Chondrocyte (in vitro differentiated cells): ENCODE measurements around the gene VEZT. TPM values are rescaled to one million over a fixed set of nuclear protein-coding genes. Genes with fewer than 3 reads are reported as not detected.
"Not testable (repeated sequence)": the region's sequence is repeated elsewhere in the genome, so short reads cannot be mapped to it uniquely, and the experiment has no call there.

Source experiments
- DNase-seq: peaks from one replicate; pipeline ENCODE4 v3.0.0; 2021; ENCODE audit warnings: mixed read lengths, low spot score
- H3K27ac Mint-ChIP-seq: one replicate; pipeline ENCODE4 v1.8.0; 2021; ENCODE audit warnings: mild to moderate bottlenecking, moderate library complexity, mixed read lengths; ENCODE audit not compliant: unreplicated experiment
- H3K27me3 Mint-ChIP-seq: 2 replicates; pipeline ENCODE4 v1.8.0; 2021; ENCODE audit warnings: low read depth, mixed read lengths
- H3K36me3 Mint-ChIP-seq: 2 replicates; pipeline ENCODE4 v1.8.0; 2021; ENCODE audit warnings: low read depth, mixed read lengths
- H3K4me1 Mint-ChIP-seq: 2 replicates; pipeline ENCODE4 v1.8.0; 2021; ENCODE audit warnings: low read depth, mild to moderate bottlenecking, mixed read lengths
- H3K4me3 Mint-ChIP-seq: one replicate; pipeline ENCODE4 v1.8.0; 2021; ENCODE audit warnings: mild to moderate bottlenecking, moderate library complexity, mixed read lengths; ENCODE audit not compliant: unreplicated experiment
- H3K9me3 Mint-ChIP-seq: 2 replicates; pipeline ENCODE4 v1.8.0; 2021; ENCODE audit warnings: low read depth, mixed read lengths
- total RNA-seq: library from RNA; stranded (reverse); gene quantifications from 3 replicates; pipeline ENCODE4 v1.2.1, GENCODE V29; 2021
- TF ChIP-seq, protein P1 (sequence below): fragments of 200-600 bp; sonication (generic); IDR thresholded peaks from 2 replicates; pipeline ENCODE4 v1.5.0; 2021; ENCODE audit warnings: antibody characterized with exemption, mild to moderate bottlenecking, moderate library complexity

The VEZT gene
- total RNA-seq, 1 donor from 2014 or later = 74.7 TPM

DNA sequence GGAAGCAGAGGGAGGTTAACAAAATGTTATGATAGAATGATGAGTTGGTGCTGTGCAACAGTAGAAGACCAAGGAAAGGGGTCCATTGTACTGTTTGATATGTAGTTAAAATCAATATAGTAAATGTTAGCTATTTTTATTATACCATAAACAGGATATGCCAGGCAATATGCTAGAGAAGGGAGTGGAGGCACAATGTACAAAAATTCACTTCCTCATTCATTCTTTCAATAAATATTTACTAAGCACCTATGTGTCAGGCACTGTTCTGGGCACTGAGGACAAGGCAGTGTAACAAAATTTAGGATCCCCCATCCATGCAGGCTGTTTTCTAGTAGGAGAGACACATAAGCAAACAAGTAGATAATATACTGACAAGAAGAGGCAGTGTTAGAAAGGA is 25.3 kb upstream of the VEZT start:
- TF ChIP-seq, protein P1, sequence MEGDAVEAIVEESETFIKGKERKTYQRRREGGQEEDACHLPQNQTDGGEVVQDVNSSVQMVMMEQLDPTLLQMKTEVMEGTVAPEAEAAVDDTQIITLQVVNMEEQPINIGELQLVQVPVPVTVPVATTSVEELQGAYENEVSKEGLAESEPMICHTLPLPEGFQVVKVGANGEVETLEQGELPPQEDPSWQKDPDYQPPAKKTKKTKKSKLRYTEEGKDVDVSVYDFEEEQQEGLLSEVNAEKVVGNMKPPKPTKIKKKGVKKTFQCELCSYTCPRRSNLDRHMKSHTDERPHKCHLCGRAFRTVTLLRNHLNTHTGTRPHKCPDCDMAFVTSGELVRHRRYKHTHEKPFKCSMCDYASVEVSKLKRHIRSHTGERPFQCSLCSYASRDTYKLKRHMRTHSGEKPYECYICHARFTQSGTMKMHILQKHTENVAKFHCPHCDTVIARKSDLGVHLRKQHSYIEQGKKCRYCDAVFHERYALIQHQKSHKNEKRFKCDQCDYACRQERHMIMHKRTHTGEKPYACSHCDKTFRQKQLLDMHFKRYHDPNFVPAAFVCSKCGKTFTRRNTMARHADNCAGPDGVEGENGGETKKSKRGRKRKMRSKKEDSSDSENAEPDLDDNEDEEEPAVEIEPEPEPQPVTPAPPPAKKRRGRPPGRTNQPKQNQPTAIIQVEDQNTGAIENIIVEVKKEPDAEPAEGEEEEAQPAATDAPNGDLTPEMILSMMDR = no peak
- Mint-ChIP-seq H3K9me3 (no peaks in the 10 kb centered on the region), H3K27me3 (no peaks in the 10 kb centered on the region), H3K36me3 (no peaks in the 10 kb centered on the region), H3K4me1 (no peaks in the 10 kb centered on the region), H3K4me3 (no peak overlapping the region), H3K27ac (no peak overlapping the region)
- no peak for DNase-seq

DNA sequence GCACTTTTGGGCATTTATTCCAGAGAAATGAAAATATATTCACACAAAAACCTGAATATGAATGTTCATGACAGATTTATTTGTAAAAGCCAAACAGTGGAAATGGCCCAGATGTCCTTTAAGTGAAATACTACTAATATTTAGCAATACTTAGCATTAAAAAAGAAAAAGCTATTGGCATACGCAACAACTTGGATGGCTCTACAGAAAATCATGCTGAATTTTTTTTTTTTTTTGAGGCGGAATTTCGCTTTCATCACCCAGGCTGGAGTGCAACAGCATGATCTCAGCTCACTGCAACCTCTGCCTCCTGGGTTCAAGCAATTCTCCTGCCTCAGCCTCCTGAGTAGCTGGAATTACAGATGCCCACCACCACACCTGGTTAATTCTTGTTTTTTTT is 24.5 kb upstream of the VEZT start:
- no peaks in the 10 kb centered on the region for H3K36me3 Mint-ChIP-seq
- H3K9me3 Mint-ChIP-seq = no peaks in the 10 kb centered on the region
- H3K27ac Mint-ChIP-seq = no peak overlapping the region
- TF ChIP-seq, protein P1 = no peak
- H3K4me1 Mint-ChIP-seq = no peaks in the 10 kb centered on the region
- H3K4me3 Mint-ChIP-seq = no peak overlapping the region
- H3K27me3 Mint-ChIP-seq = no peaks in the 10 kb centered on the region
- DNase-seq = no peak

DNA sequence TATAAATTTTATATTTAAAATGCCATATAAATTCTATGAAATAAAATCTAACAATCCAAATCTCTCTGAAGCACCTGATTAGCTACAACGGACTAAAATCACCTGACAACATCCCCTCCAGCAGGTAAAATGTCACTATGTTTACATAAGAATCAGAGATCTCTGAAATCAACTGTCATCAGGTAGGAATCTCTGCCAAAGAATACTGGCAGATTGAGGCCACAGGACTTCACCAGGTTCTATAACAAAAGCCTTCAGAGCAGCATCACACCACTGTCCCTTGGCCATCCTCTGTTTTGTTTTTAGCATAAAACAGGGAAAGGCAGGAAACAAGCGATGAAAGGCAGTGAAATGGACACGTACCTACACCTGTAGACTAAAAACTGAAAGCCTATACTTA is 22.5 kb upstream of the VEZT start:
- Mint-ChIP-seq H3K4me1 (peaks cover 5% of the 10 kb centered on the region), H3K27ac (no peak overlapping the region), H3K4me3 (no peak overlapping the region), H3K36me3 (no peaks in the 10 kb centered on the region), H3K27me3 (no peaks in the 10 kb centered on the region), H3K9me3 (no peaks in the 10 kb centered on the region)
- TF ChIP-seq, protein P1 = no peak
- DNase-seq = no peak

DNA sequence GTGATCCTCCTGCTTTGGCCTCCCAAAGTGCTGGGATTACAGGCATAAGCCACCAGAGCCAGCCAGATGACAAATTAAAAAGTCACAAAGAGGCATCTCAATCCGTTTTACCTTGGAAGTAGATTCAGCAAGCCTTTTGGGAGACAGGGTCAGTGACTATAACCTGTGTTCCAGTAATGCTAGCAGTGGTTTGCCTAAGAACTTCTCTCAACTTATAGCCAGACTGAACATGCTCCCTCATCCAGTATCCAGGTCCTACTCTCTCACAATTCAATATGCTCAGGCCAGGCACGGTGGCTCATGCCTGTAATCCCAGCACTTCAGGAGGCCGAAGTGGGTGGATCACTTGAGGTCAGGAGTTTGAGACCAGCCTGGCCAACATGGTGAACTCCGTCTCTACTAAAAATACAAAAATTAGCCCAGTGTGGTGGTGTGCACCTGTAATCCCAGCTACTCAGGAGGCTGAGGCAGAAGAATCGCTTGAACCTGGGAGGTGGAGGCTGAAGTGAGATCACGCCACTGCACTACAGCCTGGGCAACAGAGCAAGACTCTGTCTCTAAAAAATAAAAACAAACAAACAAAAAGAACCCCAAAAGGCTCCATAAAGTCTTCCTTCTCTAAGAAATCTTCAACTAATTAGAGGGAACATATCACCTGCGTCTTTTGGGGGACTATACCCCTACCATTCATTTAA is 20.6 kb upstream of the VEZT start:
- H3K9me3 Mint-ChIP-seq, H3K27ac Mint-ChIP-seq, H3K4me3 Mint-ChIP-seq, DNase-seq, H3K27me3 Mint-ChIP-seq, H3K36me3 Mint-ChIP-seq: not testable (repeated sequence)
- peaks cover 24% of the 10 kb centered on the region for H3K4me1 Mint-ChIP-seq

DNA sequence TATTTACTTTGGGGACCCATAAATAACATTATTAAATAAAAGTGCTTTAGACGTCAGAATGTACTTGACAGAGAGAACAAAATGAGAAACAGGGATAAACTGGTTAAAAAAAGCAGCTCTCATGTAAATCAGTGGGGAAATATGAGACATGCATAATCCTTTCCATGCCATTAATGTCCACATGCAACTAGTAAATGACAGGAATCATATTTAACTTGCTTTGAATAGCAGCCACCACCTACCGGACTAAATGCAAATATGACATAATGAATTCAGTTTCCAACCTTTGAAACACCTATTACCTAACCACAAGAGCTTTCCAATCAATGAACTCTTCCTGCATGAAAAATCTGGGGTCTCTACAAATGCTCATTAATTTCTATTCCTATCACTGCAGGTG is 20.0 kb upstream of the VEZT start:
- TF ChIP-seq, protein P1 = no peak
- H3K4me1 Mint-ChIP-seq = peaks cover 27% of the 10 kb centered on the region

DNA sequence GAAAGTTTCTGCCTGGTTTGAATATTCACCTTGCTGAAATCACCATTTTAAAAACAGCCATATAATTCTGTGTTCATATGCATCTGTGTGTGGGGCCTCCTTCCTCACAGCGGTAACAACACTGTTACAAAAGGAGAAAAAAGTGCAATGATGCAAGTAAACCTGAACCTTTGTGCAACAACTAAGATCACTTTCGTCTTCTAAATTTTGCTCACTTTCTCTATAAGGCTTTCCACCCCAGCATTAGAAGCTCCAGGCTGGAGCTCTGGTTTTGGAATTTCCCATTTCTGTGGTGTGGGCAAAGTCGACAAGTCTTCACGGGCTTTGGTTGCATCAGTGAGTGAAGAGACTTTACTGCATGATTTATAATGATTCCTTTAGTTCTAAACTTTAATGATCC is 18.7 kb upstream of the VEZT start:
- Mint-ChIP-seq H3K27ac (no peak overlapping the region), H3K9me3 (no peaks in the 10 kb centered on the region), H3K4me1 (peaks cover 39% of the 10 kb centered on the region), H3K4me3 (no peak overlapping the region), H3K27me3 (no peaks in the 10 kb centered on the region), H3K36me3 (no peaks in the 10 kb centered on the region)
- TF ChIP-seq, protein P1 = no peak
- no peak for DNase-seq

More for the DNA sequence above, 20.0 kb upstream of the VEZT start:
- Mint-ChIP-seq H3K36me3 (no peaks in the 10 kb centered on the region), H3K4me3 (no peak overlapping the region), H3K27me3 (no peaks in the 10 kb centered on the region), H3K27ac (no peak overlapping the region), H3K9me3 (no peaks in the 10 kb centered on the region)
- no peak for DNase-seq
